ENCODE data around the gene DHRS4L2. TPM values are rescaled to one million over a fixed set of nuclear protein-coding genes. Genes with fewer than 3 reads are reported as not detected.

Gene DHRS4L2
- total and polyA plus RNA-seq, 5 donors: 15.5 to 44.2 (median 21.0) TPM

GRCh38 chr14:24054646-24055045, 65.9 kb downstream of the DHRS4L2 start:
- Histone ChIP-seq H3K27ac (ENCODE audit: low read length) (no peak overlapping the region), H3K27me3 (ENCODE audit: control insufficient read depth, insufficient read depth) (no peaks in the 10 kb centered on the region), H3K9me3 (ENCODE audit: control insufficient read depth, low read length) (no peaks in the 10 kb centered on the region), H3K4me3 (ENCODE audit: low read length) (no peak overlapping the region), H3K4me1 (ENCODE audit: control insufficient read depth, insufficient read depth, low read length) (no peaks in the 10 kb centered on the region)
- WGBS: 92% methylated on average over 9 of the region's 9 CpGs
- no peak for ATAC-seq
- intact Hi-C loops (cut with DNase I): loop anchor here (5.0 to 10.0 kb wide), 3 partner anchors 38 to 53 kb away; partner anchors contain the start of gene PCK2 (in 1 of the 4)
- DNase-seq: no peak

Other genes starting within 250 kb of the DHRS4L2 start
- gene DHRS4, start 35.2 kb upstream of the DHRS4L2 start, total RNA-seq: 10 to 100 TPM; 19.9 to 27.9 (median 26.0) TPM
- gene DHRS4, start 35.2 kb upstream of the DHRS4L2 start, polyA plus RNA-seq: 52.7 TPM
- under 1 TPM; 0.17 to 0.45 (median 0.17) TPM for gene CARMIL3, start 63.1 kb downstream of the DHRS4L2 start, total RNA-seq
- gene CARMIL3, start 63.1 kb downstream of the DHRS4L2 start, polyA plus RNA-seq: 0.18 TPM
- under 1 TPM in 1 of 4 donors, not detected in 3; 0.14 TPM for gene CPNE6, start 82.6 kb downstream of the DHRS4L2 start, total RNA-seq
- gene CPNE6, start 82.6 kb downstream of the DHRS4L2 start, polyA plus RNA-seq: 0.16 TPM
- gene PCK2, start 105.4 kb downstream of the DHRS4L2 start, total RNA-seq: 10 to 100 TPM in 1 of 4 donors, 1 to 10 TPM in 3; 4.0 to 11.0 (median 5.3) TPM
- 3.5 TPM for gene PCK2, start 105.4 kb downstream of the DHRS4L2 start, polyA plus RNA-seq
- gene DCAF11, start 125.8 kb downstream of the DHRS4L2 start, total RNA-seq: 10 to 100 TPM; 50.6 to 70.7 (median 62.6) TPM
- 33.1 TPM for gene DCAF11, start 125.8 kb downstream of the DHRS4L2 start, polyA plus RNA-seq
- 1 to 10 TPM in 3 of 4 donors, under 1 TPM in 1; 0.79 to 2.9 (median 2.4) TPM for gene NRL, start 126.0 kb downstream of the DHRS4L2 start, total RNA-seq
- gene NRL, start 126.0 kb downstream of the DHRS4L2 start, polyA plus RNA-seq: 2.6 TPM
- gene FITM1, start 141.7 kb downstream of the DHRS4L2 start, total RNA-seq: 100 to 1,000 TPM in 3 of 4 donors, 10 to 100 TPM in 1; 87.4 to 178 (median 134) TPM
- gene FITM1, start 141.7 kb downstream of the DHRS4L2 start, polyA plus RNA-seq: 224 TPM
- 100 to 1,000 TPM in 3 of 4 donors, 10 to 100 TPM in 1; 99.8 to 112 (median 103) TPM for gene PSME1, start 147.3 kb downstream of the DHRS4L2 start, total RNA-seq
- gene PSME1, start 147.3 kb downstream of the DHRS4L2 start, polyA plus RNA-seq: 141 TPM
- 10 to 100 TPM; 17.2 to 18.9 (median 18.1) TPM for gene EMC9, start 152.7 kb downstream of the DHRS4L2 start, total RNA-seq
- gene EMC9, start 152.7 kb downstream of the DHRS4L2 start, polyA plus RNA-seq: 21.2 TPM
- gene PSME2, start 157.7 kb downstream of the DHRS4L2 start, total RNA-seq: 10 to 100 TPM; 62.7 to 90.6 (median 67.6) TPM
- 102 TPM for gene PSME2, start 157.7 kb downstream of the DHRS4L2 start, polyA plus RNA-seq
- 10 to 100 TPM; 29.2 to 48.4 (median 42.6) TPM for gene RNF31, start 158.6 kb downstream of the DHRS4L2 start, total RNA-seq
- 27.6 TPM for gene RNF31, start 158.6 kb downstream of the DHRS4L2 start, polyA plus RNA-seq
- gene IRF9, start 172.3 kb downstream of the DHRS4L2 start, total RNA-seq: 100 to 1,000 TPM in 1 of 4 donors, 10 to 100 TPM in 3; 47.5 to 103 (median 59.0) TPM
- 44.5 TPM for gene IRF9, start 172.3 kb downstream of the DHRS4L2 start, polyA plus RNA-seq
- gene REC8, start 183.2 kb downstream of the DHRS4L2 start, total RNA-seq: 1 to 10 TPM; 1.9 to 5.8 (median 3.2) TPM
- 4.1 TPM for gene REC8, start 183.2 kb downstream of the DHRS4L2 start, polyA plus RNA-seq
- gene IPO4, start 199.9 kb downstream of the DHRS4L2 start, total RNA-seq: 10 to 100 TPM; 10.2 to 22.5 (median 12.1) TPM
- 4.1 TPM for gene IPO4, start 199.9 kb downstream of the DHRS4L2 start, polyA plus RNA-seq
- gene TM9SF1, start 206.5 kb downstream of the DHRS4L2 start, total RNA-seq: 10 to 100 TPM; 26.4 to 37.6 (median 30.4) TPM
- gene TM9SF1, start 206.5 kb downstream of the DHRS4L2 start, polyA plus RNA-seq: 14.8 TPM
- under 1 TPM in 2 of 4 donors, not detected in 2; 0.18 to 0.37 TPM for gene TSSK4, start 216.8 kb downstream of the DHRS4L2 start, total RNA-seq
- gene TSSK4, start 216.8 kb downstream of the DHRS4L2 start, polyA plus RNA-seq: not detected
- gene CHMP4A, start 224.6 kb downstream of the DHRS4L2 start, total RNA-seq: 10 to 100 TPM; 35.2 to 49.3 (median 39.5) TPM
- gene CHMP4A, start 224.6 kb downstream of the DHRS4L2 start, polyA plus RNA-seq: 56.3 TPM
- 10 to 100 TPM; 15.7 to 21.8 (median 18.8) TPM for gene MDP1, start 227.1 kb downstream of the DHRS4L2 start, total RNA-seq
- gene MDP1, start 227.1 kb downstream of the DHRS4L2 start, polyA plus RNA-seq: 26.8 TPM
- 100 to 1,000 TPM; 167 to 190 (median 183) TPM for gene NEDD8, start 243.4 kb downstream of the DHRS4L2 start, total RNA-seq
- 302 TPM for gene NEDD8, start 243.4 kb downstream of the DHRS4L2 start, polyA plus RNA-seq
- 10 to 100 TPM; 32.4 to 45.4 (median 34.6) TPM for gene GMPR2, start 244.0 kb downstream of the DHRS4L2 start, total RNA-seq
- gene GMPR2, start 244.0 kb downstream of the DHRS4L2 start, polyA plus RNA-seq: 30.3 TPM

Data from right cardiac atrium (tissue), 5 donors.